Fibroblast of the aortic adventitia (primary cell): ENCODE measurements around the gene FDXR. TPM values are rescaled to one million over a fixed set of nuclear protein-coding genes. Genes with fewer than 3 reads are reported as not detected.

ENCODE experiments used
- DNase-seq: peaks from one replicate; pipeline ENCODE4 v3.0.0-alpha.2; 2010; ENCODE audit warnings: low read depth
- H3K4me3 ChIP-seq: 2 replicates; pipeline ENCODE4 v1.5.1; 2011; ENCODE audit warnings: low read depth, mild to moderate bottlenecking, control low read depth, low read length, moderate library complexity
- CTCF ChIP-seq: IDR thresholded peaks from 2 replicates; pipeline ENCODE4 v1.5.1; 2011; ENCODE audit warnings: mild to moderate bottlenecking, low read length, control low read depth, inconsistent platforms; ENCODE audit not compliant: insufficient read depth
- total RNA-seq: library from RNA; depleted of rRNA; stranded (reverse); fragments of >200 nt; gene quantifications from 2 replicates; pipeline ENCODE4 v1.2.3, GENCODE V29; 2012; ENCODE audit warnings: low replicate concordance

FDXR gene
- total RNA-seq, 1 donor, result 14.7 TPM

- H3K4me3 ChIP-seq, result no peak overlapping the region
- DNase-seq, result no peak
- TF ChIP-seq CTCF, result no peak
Measured at GRCh38 chr17:74853669-74854068, 19.1 kb downstream of the FDXR start.

GRCh38 chr17:74853048-74853397, 19.8 kb downstream of the FDXR start:
- TF ChIP-seq CTCF, result no peak

DNA sequence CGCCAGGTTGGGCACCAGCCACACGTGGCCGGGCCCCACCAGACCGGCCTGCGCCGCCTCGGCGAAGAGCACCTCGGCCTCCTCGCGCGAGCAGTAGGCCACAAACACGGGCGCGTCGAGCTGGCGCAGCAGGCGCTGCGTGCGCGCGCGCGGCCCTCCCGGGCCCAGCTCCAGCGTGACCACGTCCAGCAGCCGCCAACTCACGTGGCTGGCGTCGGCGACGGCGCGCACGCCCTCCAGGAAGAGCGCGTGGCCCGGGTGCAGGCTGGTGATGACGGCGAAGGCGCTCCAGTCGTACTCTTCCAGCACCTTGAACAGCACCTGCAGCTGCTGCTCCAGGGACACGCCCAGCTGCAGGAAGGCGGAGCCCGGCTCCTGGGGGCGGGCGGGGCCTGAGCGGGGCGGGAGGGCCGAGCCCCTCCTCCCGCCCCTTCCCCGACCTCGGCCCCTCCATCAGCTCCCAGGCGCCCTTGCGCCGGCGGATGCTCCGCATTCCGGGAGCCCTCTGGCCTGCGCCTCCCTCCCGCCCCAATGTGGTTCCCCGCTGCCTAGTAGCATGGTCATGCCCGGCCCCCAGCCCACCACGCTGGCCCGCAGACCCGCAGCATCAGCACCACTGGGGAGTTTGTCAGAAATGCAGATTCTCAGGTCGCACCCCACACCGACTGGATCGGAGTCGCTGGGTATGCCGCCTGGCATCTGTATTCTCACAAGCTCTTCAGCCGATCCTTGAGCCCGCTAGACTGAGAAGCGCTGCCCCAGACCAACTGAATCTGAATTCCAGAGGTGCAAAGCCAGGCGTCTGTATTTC, 20.4 kb downstream of the FDXR start:
- DNase-seq, result no peak
- H3K4me3 ChIP-seq, result no peak overlapping the region
- TF ChIP-seq CTCF, result no peak

More at GRCh38 chr17:74853048-74853397, 19.8 kb downstream of the FDXR start:
- DNase-seq, result no peak
- H3K4me3 ChIP-seq, result no peak overlapping the region

DNA sequence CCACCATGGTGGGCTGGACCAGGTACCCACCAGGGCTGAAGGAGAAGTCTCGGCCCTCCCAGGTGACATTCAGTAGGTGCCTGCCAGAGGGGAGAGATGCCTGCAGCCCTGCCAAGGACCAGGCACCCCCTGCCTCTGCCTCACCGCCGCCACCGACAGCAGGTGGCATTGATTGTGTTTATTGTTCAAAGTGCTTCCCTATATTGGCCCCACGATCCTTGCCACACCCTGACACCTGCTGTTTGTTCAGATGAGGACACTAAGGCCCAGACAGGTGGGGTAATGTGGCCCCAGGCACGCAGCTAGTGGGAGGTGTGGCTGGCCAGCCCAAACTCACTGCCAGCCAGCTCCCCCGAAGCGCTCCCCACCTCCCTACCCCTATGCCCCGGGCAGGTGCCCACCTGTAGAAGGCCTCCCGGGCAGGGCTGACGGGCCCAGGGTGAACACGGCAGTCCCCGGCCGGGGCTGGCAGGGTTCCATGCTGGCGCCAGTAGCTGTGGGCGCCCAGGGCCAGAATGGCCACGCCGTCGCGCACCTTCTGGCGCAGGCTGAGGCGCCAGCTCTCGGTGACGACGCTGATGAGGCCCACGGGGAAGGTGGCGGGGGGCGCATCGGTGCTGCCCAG, 21.1 kb downstream of the FDXR start:
- DNase-seq, result no peak
- H3K4me3 ChIP-seq, result no peak overlapping the region
- no peak for TF ChIP-seq CTCF

DNA sequence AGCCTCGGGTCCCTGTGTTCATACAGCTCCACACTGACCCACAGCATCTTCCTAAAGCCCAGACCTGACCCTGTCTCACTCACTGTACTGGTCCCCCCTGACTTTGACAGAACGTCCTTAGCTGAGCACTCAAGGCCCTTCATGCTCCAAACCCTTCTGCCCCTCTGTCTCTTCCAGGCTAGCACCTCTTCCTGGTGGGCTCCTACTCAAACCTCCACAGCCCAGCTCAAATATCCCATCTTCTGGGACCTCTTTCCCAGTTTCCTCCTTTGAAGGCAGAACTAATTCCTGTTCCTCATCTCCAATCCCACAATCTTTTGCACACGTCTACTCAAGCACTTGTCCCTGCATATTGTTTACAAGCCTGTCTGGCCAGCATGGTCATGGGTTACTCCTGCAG, 21.9 kb downstream of the FDXR start:
- TF ChIP-seq CTCF, result no peak
- DNase-seq, result no peak
- H3K4me3 ChIP-seq, result no peak overlapping the region

GRCh38 chr17:74850310-74850709, 22.5 kb downstream of the FDXR start:
- DNase-seq, result no peak
- H3K4me3 ChIP-seq, result no peak overlapping the region
- TF ChIP-seq CTCF, result no peak
